ENCODE data around the gene PRKCI.
A peak's percentile ranks its signal among the peaks of the same experiment; 100 is the strongest.
"Not testable (repeated sequence)": the region's sequence is repeated elsewhere in the genome, so short reads cannot be mapped to it uniquely, and the experiment has no call there.

Gene PRKCI

GRCh38 chr3:170221924-170222646, at the start of gene PRKCI:
Gene PRKCI, plus strand, starts transcription at chr3:170222424. Its CDS starts 246 bp downstream, at chr3:170222670.
- DNase-seq (ENCODE audit: low read depth), result peak; percentile 98

- no peak for DNase-seq (ENCODE audit: low read depth)
Measured at GRCh38 chr3:170178651-170179050, 43.6 kb upstream of the PRKCI start.

GRCh38 chr3:170179432-170179831, 42.8 kb upstream of the PRKCI start:
- DNase-seq (ENCODE audit: low read depth), result no peak

- peak; percentile 42 for DNase-seq (ENCODE audit: low read depth)
Measured at GRCh38 chr3:170180079-170180907, 41.9 kb upstream of the PRKCI start.

GRCh38 chr3:170180908-170181885, 41.0 kb upstream of the PRKCI start, which contains the start of gene PHC3:
Gene PHC3, minus strand, starts transcription at chr3:170181733. Its CDS starts 18 bp downstream, at chr3:170181715.
- DNase-seq (ENCODE audit: low read depth), result peak; percentile 94

GRCh38 chr3:170189398-170190256, 32.6 kb upstream of the PRKCI start:
- no peak for DNase-seq (ENCODE audit: low read depth)

- not testable (repeated sequence) for DNase-seq (ENCODE audit: low read depth)
Measured at GRCh38 chr3:170195759-170196158, 26.5 kb upstream of the PRKCI start.

- DNase-seq (ENCODE audit: low read depth), result peak; percentile 69
Measured at GRCh38 chr3:170196833-170197232, 25.4 kb upstream of the PRKCI start.

- peak; percentile 27 for DNase-seq (ENCODE audit: low read depth)
Measured at GRCh38 chr3:170200987-170201386, 21.2 kb upstream of the PRKCI start.

GRCh38 chr3:170201527-170201926, 20.7 kb upstream of the PRKCI start:
- no peak for DNase-seq (ENCODE audit: low read depth)

GRCh38 chr3:170203457-170203856, 18.8 kb upstream of the PRKCI start:
- DNase-seq (ENCODE audit: low read depth), result no peak

- DNase-seq (ENCODE audit: low read depth), result no peak
Measured at GRCh38 chr3:170204023-170204472, 18.2 kb upstream of the PRKCI start.

- DNase-seq (ENCODE audit: low read depth), result no peak
Measured at GRCh38 chr3:170204509-170204908, 17.7 kb upstream of the PRKCI start.

GRCh38 chr3:170205302-170205701, 16.9 kb upstream of the PRKCI start:
- DNase-seq (ENCODE audit: low read depth), result no peak

- not testable (repeated sequence) for DNase-seq (ENCODE audit: low read depth)
Measured at GRCh38 chr3:170206164-170206762, 16.0 kb upstream of the PRKCI start.

- DNase-seq (ENCODE audit: low read depth), result no peak
Measured at GRCh38 chr3:170207717-170208116, 14.5 kb upstream of the PRKCI start.

GRCh38 chr3:170211668-170212067, 10.6 kb upstream of the PRKCI start:
- DNase-seq (ENCODE audit: low read depth), result no peak

GRCh38 chr3:170219850-170220249, 2.4 kb upstream of the PRKCI start:
- DNase-seq (ENCODE audit: low read depth), result no peak

GRCh38 chr3:170220871-170221270, 1.4 kb upstream of the PRKCI start:
- peak; percentile 90 for DNase-seq (ENCODE audit: low read depth)

All from ELR (cell line).